ENCODE measurements around the gene PTGIS.

Gene PTGIS

DNA sequence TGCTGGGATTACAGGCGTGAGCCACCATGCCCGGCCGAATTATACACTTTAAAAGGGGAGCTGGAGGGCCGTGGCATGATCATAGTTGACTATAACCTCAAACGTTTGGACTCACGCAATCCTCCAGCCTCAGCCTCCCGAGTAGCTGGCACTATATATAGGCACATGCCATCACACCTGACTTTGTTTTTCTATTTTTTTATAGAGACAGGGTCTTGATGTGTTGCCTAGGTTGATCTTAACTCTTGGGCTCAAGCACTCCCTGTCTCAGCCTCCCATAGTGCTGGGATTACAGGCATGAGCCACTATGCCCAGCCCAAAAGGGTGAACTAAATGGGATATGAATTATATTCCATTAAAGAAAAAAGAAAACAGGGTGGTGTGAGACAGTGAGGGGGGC lies 7.8 kb downstream of the PTGIS start:
- DNase-seq (ENCODE audit: low read depth), result no peak

GRCh38 chr20:49559411-49560081 lies 8.4 kb downstream of the PTGIS start:
- DNase-seq (ENCODE audit: low read depth), result no peak

GRCh38 chr20:49558826-49559225 lies 9.1 kb downstream of the PTGIS start:
- DNase-seq (ENCODE audit: low read depth), result no peak

- no peak for DNase-seq (ENCODE audit: low read depth)
These were observed 10.5 kb downstream of the PTGIS start for GRCh38 chr20:49557449-49557848.

- DNase-seq (ENCODE audit: low read depth), result no peak
These were observed 11.3 kb downstream of the PTGIS start for GRCh38 chr20:49556621-49557020.

DNA sequence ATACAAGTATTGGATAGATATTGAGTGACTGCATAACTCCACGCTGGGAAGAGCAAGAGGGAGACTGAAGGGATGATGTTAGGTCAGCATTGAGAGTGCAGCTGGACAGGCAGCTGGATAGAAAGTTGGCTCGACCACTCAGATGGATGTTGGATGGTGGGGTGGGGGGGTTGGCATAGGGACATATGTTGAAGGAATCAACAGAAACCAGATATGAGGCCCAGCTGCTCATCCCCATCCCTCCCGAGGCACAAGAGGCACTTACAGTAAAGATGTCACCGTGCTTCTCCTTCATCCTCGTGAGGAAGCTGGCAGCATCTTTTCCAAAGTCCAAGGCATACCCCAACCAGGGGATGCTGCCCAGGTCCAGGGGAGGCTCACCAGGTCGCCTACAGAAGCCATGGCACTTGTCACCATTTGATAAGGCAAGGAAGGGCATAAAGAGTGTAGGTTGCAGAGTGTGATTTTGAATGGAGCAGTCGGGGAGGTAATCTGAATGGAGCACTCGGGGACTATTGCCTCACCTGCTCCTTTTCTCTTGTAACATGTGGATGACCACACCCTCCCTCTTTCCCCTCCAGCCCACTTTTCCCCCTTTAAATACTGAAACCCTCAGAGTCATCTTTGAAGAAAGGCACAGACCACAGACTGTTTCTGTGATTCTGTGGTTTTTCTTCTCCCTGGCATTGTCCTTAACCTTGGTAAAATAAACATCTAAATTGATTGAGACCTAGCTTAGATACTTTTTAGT lies 18.0 kb downstream of the PTGIS start:
- no peak for DNase-seq (ENCODE audit: low read depth)

DNA sequence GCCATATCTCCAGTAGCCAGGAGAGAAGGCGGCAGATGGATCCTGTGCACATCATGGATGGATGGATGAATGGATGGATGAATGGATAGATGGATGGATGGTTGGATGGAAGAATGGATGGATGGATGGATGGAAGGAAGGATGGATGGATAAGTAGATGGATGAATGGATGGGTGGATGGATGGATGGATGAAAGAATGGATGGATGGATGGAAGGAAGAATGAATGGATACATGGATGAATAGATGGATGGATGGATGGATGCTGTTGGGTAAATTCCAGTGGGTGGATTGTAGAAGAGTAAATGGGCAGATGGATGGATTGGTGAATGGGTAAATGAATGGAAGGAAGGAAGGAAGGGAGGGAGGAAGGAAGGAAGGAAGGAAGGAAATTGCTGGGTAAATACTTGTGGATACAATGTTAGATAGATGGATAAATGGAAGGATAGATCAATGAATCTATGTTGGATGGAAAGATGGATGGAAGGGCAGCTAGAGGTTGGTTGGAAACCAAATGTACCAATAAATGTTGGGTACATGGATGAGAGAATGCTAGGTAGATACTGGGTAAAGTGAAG lies 19.5 kb downstream of the PTGIS start:
- no peak for DNase-seq (ENCODE audit: low read depth)

GRCh38 chr20:49545572-49545971 lies 22.4 kb downstream of the PTGIS start:
- DNase-seq (ENCODE audit: low read depth), result no peak

- DNase-seq (ENCODE audit: low read depth), result no peak
These were observed 23.4 kb downstream of the PTGIS start for GRCh38 chr20:49544535-49544934.

- DNase-seq (ENCODE audit: low read depth), result no peak
These were observed 24.0 kb downstream of the PTGIS start for GRCh38 chr20:49543858-49544437.

DNA sequence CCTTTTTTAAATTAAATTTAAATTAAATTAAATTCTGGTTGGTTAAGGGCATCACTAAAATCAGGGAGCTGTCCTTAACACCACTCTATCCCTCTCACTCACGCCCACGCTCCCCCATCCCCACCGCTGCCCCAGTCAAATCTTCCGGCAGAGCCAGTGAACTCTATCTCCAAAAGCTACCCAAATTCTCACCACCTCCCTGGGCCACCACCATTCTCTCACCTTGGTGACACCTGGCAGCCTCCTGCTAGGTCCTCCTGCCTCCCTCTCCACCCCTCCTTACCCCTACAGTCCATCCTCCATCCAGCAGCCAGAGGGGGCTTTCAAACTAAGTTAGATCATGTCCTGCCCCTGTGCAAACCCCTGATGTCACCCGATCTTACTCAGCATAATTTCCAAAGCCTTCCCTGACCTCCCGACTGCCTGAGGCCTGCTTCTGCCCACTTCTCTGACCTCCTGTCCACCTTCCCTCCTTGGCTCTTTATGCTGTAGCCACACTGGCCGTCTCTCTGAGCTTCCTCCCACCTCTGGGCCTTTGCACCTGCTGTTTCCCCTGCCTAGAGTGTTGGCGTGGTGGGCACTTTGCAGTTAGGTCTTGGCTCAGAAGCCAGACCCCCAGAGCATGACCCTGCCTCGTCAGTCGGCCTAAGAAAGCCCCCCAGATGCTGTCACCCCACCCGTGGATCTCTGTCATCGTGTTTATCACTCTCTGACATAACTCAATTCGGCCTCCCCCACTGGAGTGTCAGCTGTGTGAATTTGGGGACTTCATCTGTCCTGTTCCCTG lies 24.7 kb downstream of the PTGIS start:
- DNase-seq (ENCODE audit: low read depth), result no peak

DNA sequence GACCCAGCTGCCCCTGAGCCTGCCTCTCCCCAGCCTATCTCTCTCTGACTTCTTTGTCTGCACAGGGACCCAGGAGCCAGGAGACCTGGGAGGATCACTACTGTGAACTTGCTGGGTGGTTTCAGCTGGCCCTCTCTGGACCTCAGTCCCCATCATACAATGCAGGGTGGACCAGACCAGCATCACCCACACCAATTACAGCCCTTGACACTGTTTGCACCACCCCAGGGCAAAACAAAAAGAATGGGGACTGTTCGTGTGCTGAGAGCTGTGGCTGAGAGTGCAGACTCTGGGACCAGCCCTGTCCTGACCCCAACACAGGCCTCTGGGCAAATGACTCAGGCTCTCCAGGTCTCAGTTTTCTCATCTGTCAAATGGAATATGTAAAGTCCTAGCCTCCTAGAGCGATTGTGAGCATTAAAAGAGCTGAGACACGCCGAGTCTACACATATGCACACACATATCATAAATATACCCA lies 25.4 kb downstream of the PTGIS start:
- no peak for DNase-seq (ENCODE audit: low read depth)

GRCh38 chr20:49541733-49542513 lies 26.0 kb downstream of the PTGIS start:
- peak; percentile 15 for DNase-seq (ENCODE audit: low read depth)

- no peak for DNase-seq (ENCODE audit: low read depth)
These were observed 27.1 kb downstream of the PTGIS start for GRCh38 chr20:49540687-49541435.

DNA sequence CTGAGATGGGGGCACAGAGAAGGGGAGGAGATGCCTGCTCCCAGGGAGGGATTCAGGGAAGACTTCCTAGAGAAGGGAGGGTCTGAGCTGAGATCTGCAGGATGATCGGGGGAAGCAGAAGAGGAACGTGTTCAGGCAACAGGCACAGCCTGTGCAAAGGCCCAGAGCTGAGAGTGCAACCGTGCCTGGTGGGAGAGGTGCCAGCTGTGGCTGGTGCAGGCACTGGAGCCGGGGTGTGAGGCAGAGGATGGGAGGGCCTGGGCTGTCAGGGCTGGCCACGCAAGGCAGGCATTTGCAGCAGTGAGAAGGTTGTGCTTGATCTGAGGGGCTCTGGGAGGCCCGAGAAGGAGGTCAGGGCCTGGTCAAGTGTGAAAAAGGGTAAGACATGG lies 27.7 kb downstream of the PTGIS start:
- DNase-seq (ENCODE audit: low read depth), result no peak

DNA sequence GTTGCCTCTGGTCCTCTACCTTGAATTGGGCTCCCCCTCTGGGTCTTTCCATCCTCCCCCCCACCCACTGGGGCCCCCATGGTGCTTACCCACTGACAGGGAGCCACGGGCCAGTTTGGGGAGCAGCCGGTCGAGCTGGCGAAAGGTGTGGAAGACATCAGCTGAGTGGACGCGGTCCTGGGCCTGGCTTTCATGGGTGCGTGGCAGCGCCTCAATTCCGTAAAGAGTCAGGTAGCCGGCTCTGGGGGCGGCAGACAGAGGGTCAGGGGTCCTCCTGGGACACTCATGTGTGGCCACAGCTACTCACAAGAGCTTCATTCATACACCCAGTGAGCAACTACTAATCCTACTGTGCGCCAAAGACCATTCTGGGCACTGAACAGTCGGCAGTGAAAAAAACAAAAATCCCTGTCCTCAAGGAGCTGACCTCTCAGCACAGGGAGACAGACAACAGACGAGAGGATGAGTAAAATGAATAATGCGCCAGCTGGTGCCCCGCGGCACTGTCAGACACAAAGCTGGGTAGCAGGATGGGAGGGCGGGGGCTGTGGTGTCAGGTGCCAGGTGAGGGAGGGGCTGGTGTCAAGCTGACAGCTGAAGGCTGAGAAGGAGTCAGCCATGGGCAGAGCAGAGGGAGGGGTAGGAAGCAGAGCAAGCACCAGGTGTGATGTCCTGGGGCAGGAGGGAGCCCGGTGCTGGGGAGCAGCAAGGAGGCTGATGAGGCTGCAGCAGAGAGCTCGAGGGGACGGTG lies 28.3 kb downstream of the PTGIS start:
- DNase-seq (ENCODE audit: low read depth), result no peak

DNA sequence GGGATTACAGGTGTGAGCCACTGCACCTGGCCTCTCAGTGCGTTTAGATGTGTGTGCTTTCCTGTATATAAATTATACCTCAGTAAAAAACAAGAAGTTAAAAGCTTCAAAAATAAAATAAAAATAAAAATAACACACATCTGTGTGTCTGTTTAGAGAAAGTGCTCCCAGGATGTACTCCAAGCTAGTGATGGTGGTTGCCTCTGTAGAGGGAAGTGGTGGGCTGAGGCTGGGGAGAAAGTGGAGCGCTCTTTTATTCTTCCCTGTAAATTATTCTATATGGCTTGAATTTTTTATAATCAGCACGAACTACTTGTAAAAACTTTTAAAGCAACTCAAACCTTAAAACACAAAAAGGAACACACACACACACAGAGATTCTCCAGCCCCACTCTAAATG lies 29.0 kb downstream of the PTGIS start:
- DNase-seq (ENCODE audit: low read depth), result no peak

GRCh38 chr20:49534255-49534712 lies 33.7 kb downstream of the PTGIS start:
- peak; percentile 8 for DNase-seq (ENCODE audit: low read depth)

DNA sequence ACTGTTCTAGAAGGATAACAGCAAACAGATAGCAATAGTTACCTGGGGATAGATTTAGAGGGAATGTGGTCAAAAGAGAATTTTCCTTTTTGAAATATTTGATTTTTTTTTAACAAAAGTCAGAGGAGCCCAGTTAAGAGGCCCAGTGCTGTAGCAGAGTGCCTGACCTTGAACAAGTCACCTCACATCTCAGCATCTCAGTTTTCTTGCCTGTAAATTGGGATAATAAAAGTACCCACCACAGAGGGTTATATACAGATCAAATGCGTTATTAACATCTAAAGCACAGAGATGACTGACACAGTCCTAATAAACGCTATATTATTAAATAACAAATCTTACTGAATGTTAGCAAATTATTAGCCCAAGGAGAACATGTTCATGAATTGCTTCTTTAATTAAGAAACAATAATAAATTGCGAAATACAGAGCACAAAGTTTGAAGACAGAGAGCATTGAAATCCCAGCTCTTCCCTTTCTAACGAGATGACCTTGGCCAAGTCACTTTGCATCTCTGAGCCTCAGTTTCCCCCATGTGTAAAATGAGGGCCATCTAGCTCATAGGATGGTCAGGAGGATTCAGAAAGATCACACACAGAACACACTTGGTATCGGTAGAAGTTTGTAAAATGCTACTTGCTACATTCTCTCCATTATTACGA lies 35.5 kb downstream of the PTGIS start:
- DNase-seq (ENCODE audit: low read depth), result no peak

All from activated T-helper 1 cell treated with Interleukin-2 at 50 U/mL for 16 hours (primary cell).